Thyroid gland (tissue), 4 donors: ENCODE measurements around the gene ACACB. TPM values are rescaled to one million over a fixed set of nuclear protein-coding genes. Genes with fewer than 3 reads are reported as not detected.

Source experiments
- DNase-seq, 2 donors: peaks; one replicate each; pipeline ENCODE4 v3.0.0-alpha.2; 2019
- H3K27ac ChIP-seq, 3 donors: fragments of 200-600 bp; sonication (generic); 1 replicate in 2 of 3; 2 replicates in 1 of 3; pipeline ENCODE4 v1.5.1; 2016 to 2019; ENCODE audit warnings: mild to moderate bottlenecking in 1 of 3, moderate library complexity in 1 of 3
- H3K27me3 ChIP-seq: fragments of 200-600 bp; sonication (generic); one replicate; pipeline ENCODE4 v1.5.1; 2019
- H3K36me3 ChIP-seq, 2 donors: fragments of 200-600 bp; sonication (generic); one replicate each; pipeline ENCODE4 v1.5.1; 2016 to 2019
- H3K4me1 ChIP-seq, 2 donors: fragments of 200-600 bp; sonication (generic); one replicate each; pipeline ENCODE4 v1.5.1; 2017 to 2019
- H3K4me3 ChIP-seq, 3 donors: fragments of 200-600 bp; sonication (generic); replicated peaks in 1 of 3; 1 replicate in 2 of 3; 2 replicates in 1 of 3; pipeline ENCODE4 v1.5.1; 2016; ENCODE audit warnings: mild to moderate bottlenecking in 1 of 3
- H3K9me3 ChIP-seq: fragments of 200-600 bp; sonication (generic); one replicate; pipeline ENCODE4 v1.5.1; 2017
- POLR2A ChIP-seq, 2 donors: fragments of 450-650 bp; IDR thresholded peaks; one replicate each; pipeline ENCODE4 v1.6.1; 2017; ENCODE audit warnings: antibody characterized with exemption in 2 of 2, mild to moderate bottlenecking in 2 of 2, moderate library complexity in 1 of 2
- whole genome bisulfite sequencing, 2 donors: methylation state at CpG; one replicate each; pipeline ENCODE4 v1.1.5; 2017; 5-methylcytosine and 5-hydroxymethylcytosine counted together
- intact Hi-C: fragments of 100-400 bp; cut with DNase I; formaldehyde crosslinking; loops from one replicate; pipeline ENCODE4 v1.15.1; 2023
- total RNA-seq, 4 donors: library from RNA; depleted of rRNA; stranded (reverse); fragments of >200 nt; gene quantifications; one replicate each; pipeline ENCODE4 v1.2.3, GENCODE V29; 2016
- TF ChIP-seq, protein P1 (sequence below), 6 experiments: fragments of 200-600 bp in 3 of 6; fragments of 450-650 bp in 3 of 6; sonication (generic) in 3 of 6; IDR thresholded peaks; one replicate each; pipeline ENCODE4 v1.5.1; 2016 to 2019; ENCODE audit warnings: antibody characterized with exemption in 6 of 6, mild to moderate bottlenecking in 2 of 6, inconsistent platforms in 1 of 6, moderate library complexity in 1 of 6

The ACACB gene
- total RNA-seq, 4 donors from 2014 or later: 115 to 178 (median 140) TPM

- Histone ChIP-seq H3K27me3 (no peaks in the 10 kb centered on the region), H3K4me3 (no peak overlapping the region), H3K4me1 (peaks cover 36 to 42% of the 10 kb centered on the region in 2 donors), H3K36me3 (peaks cover 19 to 32% of the 10 kb centered on the region in 2 donors), H3K27ac (peak overlapping the region; percentile 80 to 98 (median 97)), H3K9me3 (no peaks in the 10 kb centered on the region)
- 70 to 73% methylated on average over 6 of the region's 6 CpGs for WGBS, 2 donors
- peak in 1 of 2 donors; percentile 24 for DNase-seq
- TF ChIP-seq POLR2A (IDR thresholded peaks at IDR 0.05): no peak
- TF ChIP-seq, protein P1, sequence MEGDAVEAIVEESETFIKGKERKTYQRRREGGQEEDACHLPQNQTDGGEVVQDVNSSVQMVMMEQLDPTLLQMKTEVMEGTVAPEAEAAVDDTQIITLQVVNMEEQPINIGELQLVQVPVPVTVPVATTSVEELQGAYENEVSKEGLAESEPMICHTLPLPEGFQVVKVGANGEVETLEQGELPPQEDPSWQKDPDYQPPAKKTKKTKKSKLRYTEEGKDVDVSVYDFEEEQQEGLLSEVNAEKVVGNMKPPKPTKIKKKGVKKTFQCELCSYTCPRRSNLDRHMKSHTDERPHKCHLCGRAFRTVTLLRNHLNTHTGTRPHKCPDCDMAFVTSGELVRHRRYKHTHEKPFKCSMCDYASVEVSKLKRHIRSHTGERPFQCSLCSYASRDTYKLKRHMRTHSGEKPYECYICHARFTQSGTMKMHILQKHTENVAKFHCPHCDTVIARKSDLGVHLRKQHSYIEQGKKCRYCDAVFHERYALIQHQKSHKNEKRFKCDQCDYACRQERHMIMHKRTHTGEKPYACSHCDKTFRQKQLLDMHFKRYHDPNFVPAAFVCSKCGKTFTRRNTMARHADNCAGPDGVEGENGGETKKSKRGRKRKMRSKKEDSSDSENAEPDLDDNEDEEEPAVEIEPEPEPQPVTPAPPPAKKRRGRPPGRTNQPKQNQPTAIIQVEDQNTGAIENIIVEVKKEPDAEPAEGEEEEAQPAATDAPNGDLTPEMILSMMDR (IDR thresholded peaks at IDR 0.05): no peak
- intact Hi-C loops: loop anchor here (10.0 kb wide), 1 partner anchor 45 kb away; no protein-coding TSS in a partner anchor
Measured at GRCh38 chr12:109109746-109110350, 6.5 kb upstream of the ACACB start.

DNA sequence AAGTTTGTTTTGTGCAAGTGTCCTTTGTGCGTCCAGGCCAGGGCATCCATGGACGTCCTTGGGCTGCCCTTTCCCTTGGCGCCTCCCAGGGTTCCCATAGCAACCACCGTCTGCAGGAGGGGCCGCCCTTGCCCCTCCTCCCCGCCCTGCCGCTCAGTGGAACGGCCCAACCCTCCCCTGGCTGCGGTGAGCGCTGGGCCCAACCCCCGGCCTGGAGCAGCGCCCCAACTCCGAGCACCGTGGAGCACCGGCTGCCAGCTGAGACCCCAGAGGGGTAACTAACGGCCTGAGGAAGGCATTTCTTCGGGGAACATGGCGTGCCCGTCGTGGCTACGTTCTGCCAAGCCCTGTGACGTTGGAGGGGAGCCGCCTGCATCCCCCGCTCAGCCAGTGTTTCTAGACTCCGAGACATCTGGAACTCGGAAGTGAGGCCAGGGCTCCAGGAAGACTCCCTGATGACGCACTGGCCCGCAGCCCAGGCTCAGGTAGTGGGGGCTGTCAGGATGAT is 5.3 kb upstream of the ACACB start:
- H3K27ac ChIP-seq: peak overlapping the region; percentile 80 to 98 (median 97)
- no peaks in the 10 kb centered on the region for H3K9me3 ChIP-seq
- WGBS, 2 donors: 0 to 6% methylated on average over 21 to 26 of the region's 28 CpGs
- peaks cover 13 to 20% of the 10 kb centered on the region in 2 donors for H3K36me3 ChIP-seq
- H3K4me3 ChIP-seq: peak overlapping the region in 2 of 3 donors; percentile 40 to 48
- no peaks in the 10 kb centered on the region for H3K27me3 ChIP-seq
- TF ChIP-seq, protein P1 (IDR thresholded peaks at IDR 0.05): no peak
- TF ChIP-seq POLR2A (IDR thresholded peaks at IDR 0.05): peak; percentile 65 to 92
- H3K4me1 ChIP-seq: peaks cover 45 to 54% of the 10 kb centered on the region in 2 donors
- DNase-seq: peak; percentile 98
- intact Hi-C loops: no loop called here

DNA sequence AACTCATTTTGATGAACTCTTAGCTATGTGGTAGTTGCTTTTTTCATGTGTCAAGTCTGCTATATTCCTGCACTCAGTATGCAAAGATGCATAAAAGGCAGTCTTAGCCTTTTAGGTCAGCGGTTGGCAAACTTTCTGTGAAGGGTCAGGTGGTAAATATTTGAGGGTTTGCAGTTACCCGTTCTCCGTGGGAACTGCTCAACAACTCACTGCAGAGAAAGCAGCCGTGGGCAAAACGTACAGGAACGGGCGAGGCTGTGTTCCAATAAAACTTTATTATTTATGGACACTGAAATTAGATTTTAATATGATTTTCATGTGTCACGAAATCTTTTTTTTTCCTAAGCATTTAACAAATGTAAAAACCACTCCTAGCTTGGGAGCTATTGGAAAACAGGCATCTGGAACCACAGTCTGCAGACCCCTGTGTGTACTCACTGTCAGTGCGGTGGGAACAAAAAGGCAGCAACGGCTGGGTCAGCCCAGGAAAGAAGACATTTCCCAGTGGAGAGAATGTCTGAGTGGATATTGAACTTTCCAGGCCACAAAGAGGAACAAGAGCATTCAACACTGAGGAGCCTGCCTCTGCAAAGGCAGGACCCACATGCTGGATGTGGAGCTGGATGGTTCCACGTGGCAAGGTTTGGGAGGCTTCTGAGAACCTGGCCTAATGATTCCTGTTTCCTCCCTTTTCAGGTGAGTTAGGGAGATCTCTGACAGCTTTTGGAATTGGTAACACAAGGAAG is 3.5 kb upstream of the ACACB start:
- H3K9me3 ChIP-seq: no peaks in the 10 kb centered on the region
- DNase-seq: peak; percentile 28 to 43
- intact Hi-C loops: no loop called here
- peak overlapping the region; percentile 88 to 98 (median 97) for H3K27ac ChIP-seq
- H3K36me3 ChIP-seq: peaks cover 2 to 4% of the 10 kb centered on the region in 2 donors
- H3K27me3 ChIP-seq: no peaks in the 10 kb centered on the region
- WGBS, 2 donors: 74 to 76% methylated on average over 11 of the region's 11 CpGs
- peak overlapping the region in 1 of 3 donors; percentile 2 for H3K4me3 ChIP-seq
- TF ChIP-seq POLR2A (IDR thresholded peaks at IDR 0.05): peak in 1 of 2 donors; percentile 37
- TF ChIP-seq, protein P1 (IDR thresholded peaks at IDR 0.05): no peak
- H3K4me1 ChIP-seq: peaks cover 64 to 72% of the 10 kb centered on the region in 2 donors

DNA sequence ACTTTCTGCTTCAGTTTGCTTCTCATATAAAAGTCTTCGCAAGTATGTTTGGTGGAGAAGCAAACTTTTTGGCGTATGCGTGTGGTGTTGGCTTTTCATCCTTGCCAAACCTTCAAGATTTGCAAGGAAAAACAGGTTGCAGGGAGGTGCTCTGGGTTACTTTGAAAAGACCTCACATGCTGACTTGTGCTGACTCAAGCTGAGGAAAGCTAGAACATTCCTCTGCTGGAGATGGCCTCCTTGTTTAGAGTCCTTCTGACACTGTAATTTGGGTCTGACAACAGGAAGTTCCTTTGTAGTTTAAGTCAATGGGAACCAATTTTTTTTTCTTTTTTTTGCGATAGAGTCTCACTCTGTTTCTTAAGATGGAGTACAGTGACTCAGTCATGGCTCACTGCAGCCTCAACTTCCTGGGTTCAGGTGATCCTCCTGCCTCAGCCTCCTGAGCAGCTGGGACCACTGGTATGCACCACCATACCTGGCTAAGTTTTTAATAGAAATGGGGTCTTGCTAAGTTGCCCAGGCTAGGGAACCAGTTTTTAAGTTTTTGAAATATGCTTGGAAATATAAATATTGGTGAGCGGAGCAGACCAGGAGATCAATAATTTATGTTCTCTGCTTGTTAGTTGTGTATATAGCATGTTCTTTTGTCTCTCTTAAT is 2.6 kb upstream of the ACACB start:
- no peaks in the 10 kb centered on the region for H3K9me3 ChIP-seq
- TF ChIP-seq POLR2A (IDR thresholded peaks at IDR 0.05): no peak
- TF ChIP-seq, protein P1 (IDR thresholded peaks at IDR 0.05): no peak
- H3K27ac ChIP-seq: peak overlapping the region; percentile 88 to 98 (median 97)
- intact Hi-C loops: no loop called here
- 85 to 87% methylated on average over 5 of the region's 5 CpGs for WGBS, 2 donors
- peaks cover 66 to 81% of the 10 kb centered on the region in 2 donors for H3K4me1 ChIP-seq
- H3K36me3 ChIP-seq: no peaks in the 10 kb centered on the region
- peak overlapping the region in 1 of 3 donors; percentile 2 for H3K4me3 ChIP-seq
- no peaks in the 10 kb centered on the region for H3K27me3 ChIP-seq
- peak in 1 of 2 donors; percentile 24 for DNase-seq
